Retina (tissue), 1 donor: ENCODE data around the gene ZNF496.
"Not testable (repeated sequence)": the region's sequence is repeated elsewhere in the genome, so short reads cannot be mapped to it uniquely, and the experiment has no call there.

Experiments used
- DNase-seq: peaks from one replicate; pipeline ENCODE4 v3.0.0-alpha.2; 2016

ZNF496 gene

GRCh38 chr1:247358920-247359319, 27.3 kb upstream of the ZNF496 start:
- DNase-seq = no peak

GRCh38 chr1:247357781-247358211, 26.1 kb upstream of the ZNF496 start:
- DNase-seq = no peak

- no peak for DNase-seq
Measured at GRCh38 chr1:247357052-247357780, 25.5 kb upstream of the ZNF496 start.

GRCh38 chr1:247355160-247355559, 23.5 kb upstream of the ZNF496 start:
- not testable (repeated sequence) for DNase-seq

GRCh38 chr1:247352175-247352574, 20.5 kb upstream of the ZNF496 start:
- no peak for DNase-seq

GRCh38 chr1:247350587-247350986, 18.9 kb upstream of the ZNF496 start:
- no peak for DNase-seq

- peak; percentile 51 for DNase-seq
Measured at GRCh38 chr1:247347477-247348222, 16.0 kb upstream of the ZNF496 start.

- no peak for DNase-seq
Measured at GRCh38 chr1:247345881-247346280, 14.2 kb upstream of the ZNF496 start.

- no peak for DNase-seq
Measured at GRCh38 chr1:247343801-247344200, 12.1 kb upstream of the ZNF496 start.

GRCh38 chr1:247338723-247339275, 7.1 kb upstream of the ZNF496 start:
- DNase-seq = no peak

GRCh38 chr1:247337961-247338360, 6.3 kb upstream of the ZNF496 start:
- DNase-seq = no peak

GRCh38 chr1:247337250-247337746, 5.6 kb upstream of the ZNF496 start:
- DNase-seq = no peak

GRCh38 chr1:247336390-247336789, 4.7 kb upstream of the ZNF496 start:
- DNase-seq = no peak

GRCh38 chr1:247335882-247336281, 4.2 kb upstream of the ZNF496 start:
- no peak for DNase-seq

- DNase-seq = no peak
Measured at GRCh38 chr1:247334378-247335133, 2.9 kb upstream of the ZNF496 start.

- peak; percentile 43 for DNase-seq
Measured at GRCh38 chr1:247332623-247333361, 1.1 kb upstream of the ZNF496 start.

GRCh38 chr1:247332215-247332622, 552 bp upstream of the ZNF496 start:
- peak; percentile 78 for DNase-seq

GRCh38 chr1:247331172-247331524, 519 bp downstream of the ZNF496 start:
- DNase-seq = peak; percentile 90

- DNase-seq = no peak
Measured at GRCh38 chr1:247330548-247331171, 1.0 kb downstream of the ZNF496 start.

GRCh38 chr1:247329097-247329617, 2.5 kb downstream of the ZNF496 start:
- no peak for DNase-seq

- DNase-seq = no peak
Measured at GRCh38 chr1:247328311-247328710, 3.4 kb downstream of the ZNF496 start.
